Measurements from ENCODE around the gene CDKAL1.

DNA sequence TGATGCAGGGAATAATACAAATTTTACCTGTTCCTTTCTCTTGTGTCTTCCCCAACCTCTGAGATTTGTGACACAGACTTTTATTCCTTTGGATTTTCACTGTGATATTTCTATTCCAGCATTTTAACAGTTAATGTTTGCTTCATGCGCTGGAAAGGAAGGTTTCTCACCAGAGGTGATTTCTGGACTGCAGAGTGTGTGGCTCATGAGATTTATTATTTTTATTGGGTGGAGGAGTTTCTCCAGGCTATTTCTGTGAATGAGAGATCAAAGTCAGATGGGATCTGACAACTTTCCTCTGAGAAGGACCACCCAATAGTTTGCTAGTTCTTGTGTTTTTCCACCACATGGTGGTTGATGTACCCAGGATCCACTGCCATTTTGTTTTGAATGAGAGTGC is 377.5 kb downstream of the CDKAL1 start:
- TF ChIP-seq, protein P1, sequence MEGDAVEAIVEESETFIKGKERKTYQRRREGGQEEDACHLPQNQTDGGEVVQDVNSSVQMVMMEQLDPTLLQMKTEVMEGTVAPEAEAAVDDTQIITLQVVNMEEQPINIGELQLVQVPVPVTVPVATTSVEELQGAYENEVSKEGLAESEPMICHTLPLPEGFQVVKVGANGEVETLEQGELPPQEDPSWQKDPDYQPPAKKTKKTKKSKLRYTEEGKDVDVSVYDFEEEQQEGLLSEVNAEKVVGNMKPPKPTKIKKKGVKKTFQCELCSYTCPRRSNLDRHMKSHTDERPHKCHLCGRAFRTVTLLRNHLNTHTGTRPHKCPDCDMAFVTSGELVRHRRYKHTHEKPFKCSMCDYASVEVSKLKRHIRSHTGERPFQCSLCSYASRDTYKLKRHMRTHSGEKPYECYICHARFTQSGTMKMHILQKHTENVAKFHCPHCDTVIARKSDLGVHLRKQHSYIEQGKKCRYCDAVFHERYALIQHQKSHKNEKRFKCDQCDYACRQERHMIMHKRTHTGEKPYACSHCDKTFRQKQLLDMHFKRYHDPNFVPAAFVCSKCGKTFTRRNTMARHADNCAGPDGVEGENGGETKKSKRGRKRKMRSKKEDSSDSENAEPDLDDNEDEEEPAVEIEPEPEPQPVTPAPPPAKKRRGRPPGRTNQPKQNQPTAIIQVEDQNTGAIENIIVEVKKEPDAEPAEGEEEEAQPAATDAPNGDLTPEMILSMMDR (conservative IDR thresholded peaks at IDR 0.05): no peak
- no peak for TF ChIP-seq EZH2 (IDR thresholded peaks at IDR 0.05; ENCODE audit: low read depth)
